PC-9 (cell line): ENCODE results near the gene EPB41L4B. TPM values are rescaled to one million over a fixed set of nuclear protein-coding genes. Genes with fewer than 3 reads are reported as not detected.

ENCODE experiments used
- BruUV-seq: library from RNA; stranded (reverse); fragments of 400-500 nt; replicated peaks from 2 replicates; lab custom pipeline; 2021; lab: Mats Ljungman, UMichigan
- CTCF ChIA-PET: fragments of 300-600 bp; sonication (Branson Sonifier 250); formaldehyde crosslinking; loops from one replicate; lab custom pipeline; 2022; ENCODE audit warnings: antibody characterized with exemption; lab: Charles Lee
- POLR2A ChIA-PET: fragments of 300-600 bp; sonication (Branson Sonifier 250); formaldehyde crosslinking; loops from one replicate; lab custom pipeline; 2022; ENCODE audit warnings: antibody characterized with exemption; ENCODE audit not compliant: unreplicated experiment; lab: Charles Lee
- DNase-seq, 2 experiments: peaks; one replicate each; pipeline versions ENCODE4 v3.0.0 to v3.0.0-alpha.2; 2015 to 2022; ENCODE audit warnings: mixed read lengths in 1 of 2
- H2AFZ ChIP-seq: fragments of 200-600 bp; sonication (generic); 2 replicates; pipeline ENCODE4 v1.8.1; 2017; ENCODE audit warnings: antibody characterized with exemption
- H3F3A ChIP-seq: fragments of 200-600 bp; sonication (generic); 2 replicates; pipeline ENCODE4 v1.8.1; 2017; ENCODE audit warnings: antibody characterized with exemption, mild to moderate bottlenecking, low read depth; ENCODE audit not compliant: insufficient read depth
- H3K27ac ChIP-seq: fragments of 200-600 bp; sonication (generic); 2 replicates; pipeline ENCODE4 v1.6.1; 2016; ENCODE audit warnings: mixed run types
- H3K27me3 ChIP-seq: fragments of 200-600 bp; sonication (generic); 2 replicates; pipeline ENCODE4 v1.6.1; 2016; ENCODE audit warnings: low read depth, mixed run types; ENCODE audit not compliant: insufficient read depth
- H3K36me3 ChIP-seq: fragments of 200-600 bp; sonication (generic); 2 replicates; pipeline ENCODE4 v1.6.1; 2016; ENCODE audit warnings: low read depth, mixed run types
- H3K4me1 ChIP-seq: fragments of 200-600 bp; sonication (generic); replicated peaks from 2 replicates; pipeline ENCODE4 v1.6.1; 2016; ENCODE audit warnings: mixed run types; ENCODE audit not compliant: insufficient read depth
- H3K4me2 ChIP-seq: fragments of 200-600 bp; sonication (generic); 2 replicates; pipeline ENCODE4 v1.6.1; 2017; ENCODE audit warnings: mixed run types
- H3K4me3 ChIP-seq: fragments of 200-600 bp; sonication (generic); 2 replicates; pipeline ENCODE4 v1.6.1; 2016; ENCODE audit warnings: mixed run types
- H3K79me2 ChIP-seq: fragments of 200-600 bp; sonication (generic); 2 replicates; pipeline ENCODE4 v1.6.1; 2017; ENCODE audit warnings: low read depth, mixed run types
- H3K9me2 ChIP-seq: fragments of 200-600 bp; sonication (generic); 2 replicates; pipeline ENCODE4 v1.8.1; 2017; ENCODE audit warnings: mild to moderate bottlenecking; ENCODE audit not compliant: insufficient read depth
- H3K9me3 ChIP-seq: fragments of 200-600 bp; sonication (generic); 2 replicates; pipeline ENCODE4 v1.8.1; 2016; ENCODE audit warnings: low read depth; ENCODE audit not compliant: insufficient read depth
- H4K20me1 ChIP-seq: fragments of 200-600 bp; sonication (generic); 2 replicates; pipeline ENCODE4 v1.8.1; 2017; ENCODE audit not compliant: insufficient read depth
- CTCF ChIP-seq: fragments of 200-600 bp; sonication (generic); conservative IDR thresholded peaks from 2 replicates; pipeline ENCODE4 v1.6.1; 2017; ENCODE audit warnings: mixed run types, antibody characterized with exemption, mild to moderate bottlenecking, moderate library complexity
- EZH2 ChIP-seq: fragments of 200-600 bp; sonication (generic); IDR thresholded peaks from 2 replicates; pipeline ENCODE4 v1.8.0; 2017; ENCODE audit warnings: antibody characterized with exemption, low read depth
- intact Hi-C: fragments of 100-400 bp; cut with micrococcal nuclease; formaldehyde crosslinking; loops from one replicate; pipeline ENCODE4 v1.10.0; 2022; ENCODE audit not compliant: unreplicated experiment
- total RNA-seq: library from RNA; stranded (reverse); gene quantifications from 2 replicates; pipeline ENCODE4 v1.2.3, GENCODE V29; 2021

The EPB41L4B gene
- total RNA-seq, 1 experiment from 2014 or later, result 4.2 TPM

- Histone ChIP-seq H3K9me2 (no peaks in the 10 kb centered on the region), H2AFZ (no peak overlapping the region), H3K36me3 (no peaks in the 10 kb centered on the region), H3K27me3 (no peaks in the 10 kb centered on the region), H3K4me1 (no peaks in the 10 kb centered on the region), H3K4me2 (no peak overlapping the region), H3K79me2 (no peaks in the 10 kb centered on the region), H3F3A (no peaks in the 10 kb centered on the region), H4K20me1 (no peaks in the 10 kb centered on the region), H3K27ac (no peak overlapping the region), H3K9me3 (no peaks in the 10 kb centered on the region), H3K4me3 (no peak overlapping the region)
- ChIA-PET CTCF (no interaction called here), POLR2A (no interaction called here)
- no peak for TF ChIP-seq CTCF
- TF ChIP-seq EZH2, result no peak
- intact Hi-C loops, result no loop called here
- no peak for DNase-seq
- no TSS peak for BruUV-seq
Observed at GRCh38 chr9:109164042-109164441, 156.8 kb downstream of the EPB41L4B start.

- H3K36me3 ChIP-seq, result no peaks in the 10 kb centered on the region
- H3K4me2 ChIP-seq, result no peak overlapping the region
- H3K79me2 ChIP-seq, result no peaks in the 10 kb centered on the region
- H2AFZ ChIP-seq, result no peak overlapping the region
- no peak overlapping the region for H3K4me3 ChIP-seq
- TF ChIP-seq CTCF, result no peak
- TF ChIP-seq EZH2, result no peak
- no peaks in the 10 kb centered on the region for H3K9me2 ChIP-seq
- H3F3A ChIP-seq, result no peaks in the 10 kb centered on the region
- intact Hi-C loops, result no loop called here
- H4K20me1 ChIP-seq, result no peaks in the 10 kb centered on the region
- CTCF ChIA-PET, result no interaction called here
- no peaks in the 10 kb centered on the region for H3K9me3 ChIP-seq
- H3K4me1 ChIP-seq, result no peaks in the 10 kb centered on the region
- H3K27ac ChIP-seq, result no peak overlapping the region
- no peak for DNase-seq
- BruUV-seq, result no TSS peak
- POLR2A ChIA-PET, result no interaction called here
- H3K27me3 ChIP-seq, result no peaks in the 10 kb centered on the region
Observed at GRCh38 chr9:109163194-109163593, 157.7 kb downstream of the EPB41L4B start.

GRCh38 chr9:109162677-109163076 lies 158.2 kb downstream of the EPB41L4B start:
- DNase-seq, result no peak
- Histone ChIP-seq H3K4me1 (no peaks in the 10 kb centered on the region), H3K9me3 (no peaks in the 10 kb centered on the region), H3K27me3 (no peaks in the 10 kb centered on the region), H4K20me1 (no peaks in the 10 kb centered on the region), H2AFZ (no peak overlapping the region), H3K27ac (no peak overlapping the region), H3K4me3 (no peak overlapping the region), H3K79me2 (no peaks in the 10 kb centered on the region), H3K9me2 (no peaks in the 10 kb centered on the region), H3K36me3 (no peaks in the 10 kb centered on the region), H3F3A (no peaks in the 10 kb centered on the region), H3K4me2 (no peak overlapping the region)
- no peak for TF ChIP-seq EZH2
- TF ChIP-seq CTCF, result no peak
- intact Hi-C loops, result no loop called here
- ChIA-PET CTCF (no interaction called here), POLR2A (no interaction called here)
- no TSS peak for BruUV-seq
